ENCODE data around the gene DENND5A. TPM values are rescaled to one million over a fixed set of nuclear protein-coding genes. Genes with fewer than 3 reads are reported as not detected.

The DENND5A gene
- total RNA-seq, 4 donors from 2014 or later = 60.0 to 199 (median 99.4) TPM

GRCh38 chr11:9150926-9151325 is 114.2 kb downstream of the DENND5A start:
- intact Hi-C loops (cut with DNase I; ENCODE audit: low total_unique reads) = no loop called here
- H3K9me3 ChIP-seq = no peaks in the 10 kb centered on the region
- DNase-seq = no peak
- no peaks in the 10 kb centered on the region for H3K27me3 ChIP-seq
- H3K4me1 ChIP-seq = no peaks in the 10 kb centered on the region
- no peak overlapping the region for H3K27ac ChIP-seq
- H3K36me3 ChIP-seq = no peaks in the 10 kb centered on the region
- TF ChIP-seq CTCF (IDR thresholded peaks at IDR 0.05) (no peak), POLR2A (IDR thresholded peaks at IDR 0.05) (no peak)
- no peak overlapping the region for H3K4me3 ChIP-seq

GRCh38 chr11:9150501-9150900 is 114.6 kb downstream of the DENND5A start:
- Histone ChIP-seq H3K4me1 (no peaks in the 10 kb centered on the region), H3K4me3 (no peak overlapping the region), H3K27me3 (no peaks in the 10 kb centered on the region), H3K36me3 (no peaks in the 10 kb centered on the region), H3K27ac (no peak overlapping the region), H3K9me3 (no peaks in the 10 kb centered on the region)
- TF ChIP-seq POLR2A (IDR thresholded peaks at IDR 0.05) = no peak
- TF ChIP-seq CTCF (IDR thresholded peaks at IDR 0.05) = no peak
- intact Hi-C loops (cut with DNase I; ENCODE audit: low total_unique reads) = no loop called here
- no peak for DNase-seq

GRCh38 chr11:9148727-9149126 is 116.4 kb downstream of the DENND5A start:
- Histone ChIP-seq H3K27ac (no peak overlapping the region), H3K4me1 (no peaks in the 10 kb centered on the region), H3K4me3 (no peak overlapping the region), H3K27me3 (no peaks in the 10 kb centered on the region), H3K36me3 (no peaks in the 10 kb centered on the region), H3K9me3 (no peaks in the 10 kb centered on the region)
- no peak for DNase-seq
- TF ChIP-seq POLR2A (IDR thresholded peaks at IDR 0.05) (no peak), CTCF (IDR thresholded peaks at IDR 0.05) (no peak)
- intact Hi-C loops (cut with DNase I; ENCODE audit: low total_unique reads) = no loop called here

GRCh38 chr11:9148035-9148434 is 117.1 kb downstream of the DENND5A start:
- no peaks in the 10 kb centered on the region for H3K36me3 ChIP-seq

GRCh38 chr11:9146477-9146876 is 118.7 kb downstream of the DENND5A start:
- H3K27ac ChIP-seq = no peak overlapping the region
- no peak for TF ChIP-seq POLR2A (IDR thresholded peaks at IDR 0.05)
- TF ChIP-seq CTCF (IDR thresholded peaks at IDR 0.05) = no peak
- intact Hi-C loops (cut with DNase I; ENCODE audit: low total_unique reads) = no loop called here
- no peaks in the 10 kb centered on the region for H3K9me3 ChIP-seq
- H3K27me3 ChIP-seq = no peaks in the 10 kb centered on the region
- H3K36me3 ChIP-seq = no peaks in the 10 kb centered on the region
- no peak overlapping the region for H3K4me3 ChIP-seq
- no peak for DNase-seq
- no peaks in the 10 kb centered on the region for H3K4me1 ChIP-seq

More at GRCh38 chr11:9148035-9148434, 117.1 kb downstream of the DENND5A start:
- no peak overlapping the region for H3K4me3 ChIP-seq
- H3K9me3 ChIP-seq = no peaks in the 10 kb centered on the region
- TF ChIP-seq CTCF (IDR thresholded peaks at IDR 0.05) (no peak), POLR2A (IDR thresholded peaks at IDR 0.05) (no peak)
- DNase-seq = no peak
- no peaks in the 10 kb centered on the region for H3K27me3 ChIP-seq
- no peaks in the 10 kb centered on the region for H3K4me1 ChIP-seq
- intact Hi-C loops (cut with DNase I; ENCODE audit: low total_unique reads) = no loop called here
- H3K27ac ChIP-seq = no peak overlapping the region
